ENCODE results near the gene GSE1.

GSE1 gene

GRCh38 chr16:85710732-85711131 is 97.6 kb downstream of the GSE1 start:
- DNase-seq = no peak

- DNase-seq = no peak
These were observed 99.0 kb downstream of the GSE1 start for GRCh38 chr16:85711982-85712587.

GRCh38 chr16:85712801-85713200 is 99.7 kb downstream of the GSE1 start:
- no peak for DNase-seq

GRCh38 chr16:85715169-85716021 is 102.3 kb downstream of the GSE1 start:
- no peak for DNase-seq

GRCh38 chr16:85716022-85716679 is 103.0 kb downstream of the GSE1 start:
- no peak for DNase-seq

- DNase-seq = no peak
These were observed 103.5 kb downstream of the GSE1 start for GRCh38 chr16:85716680-85717038.

GRCh38 chr16:85717393-85718152 is 104.5 kb downstream of the GSE1 start:
- DNase-seq = peak; percentile 23

GRCh38 chr16:85718153-85718477 is 105.0 kb downstream of the GSE1 start:
- DNase-seq = no peak

GRCh38 chr16:85718682-85719081 is 105.6 kb downstream of the GSE1 start:
- no peak for DNase-seq

- DNase-seq = no peak
These were observed 106.6 kb downstream of the GSE1 start for GRCh38 chr16:85719605-85720301.

- no peak for DNase-seq
These were observed 107.1 kb downstream of the GSE1 start for GRCh38 chr16:85720302-85720637.

- DNase-seq = no peak
These were observed 109.2 kb downstream of the GSE1 start for GRCh38 chr16:85722128-85722893.

GRCh38 chr16:85724126-85724879 is 111.2 kb downstream of the GSE1 start:
- no peak for DNase-seq

GRCh38 chr16:85724936-85725335 is 111.8 kb downstream of the GSE1 start:
- DNase-seq = no peak

All from activated CD4-positive, alpha-beta T cell treated with anti-CD3 and anti-CD28 coated beads for 1 hour (primary cell).